Tibial nerve (tissue), 3 donors: ENCODE results near the gene SHC2.
"Not testable (repeated sequence)": the region's sequence is repeated elsewhere in the genome, so short reads cannot be mapped to it uniquely, and the experiment has no call there.

Experiments used
- CTCF ChIP-seq, 5 experiments: fragments of 200-600 bp in 3 of 5; fragments of 450-650 bp in 2 of 5; sonication (generic) in 3 of 5; IDR thresholded peaks; one replicate each; pipeline ENCODE4 v1.5.1; 2016 to 2019; ENCODE audit warnings: antibody characterized with exemption in 5 of 5, mild to moderate bottlenecking in 3 of 5, moderate library complexity in 2 of 5
- POLR2A ChIP-seq, 2 donors: fragments of 450-650 bp; IDR thresholded peaks; one replicate each; pipeline ENCODE4 v1.6.1; 2017; ENCODE audit warnings: antibody characterized with exemption in 2 of 2, mild to moderate bottlenecking in 2 of 2, moderate library complexity in 2 of 2

- not testable (repeated sequence) for TF ChIP-seq CTCF, POLR2A (IDR thresholded peaks at IDR 0.05)
Observed at GRCh38 chr19:380618-381219, 80.1 kb downstream of the SHC2 start.
